Endothelial cell of umbilical vein (primary cell): ENCODE data around the gene IRX3.

ENCODE experiments used
- POLR2A ChIP-seq: IDR thresholded peaks from 2 replicates; pipeline ENCODE4 v1.6.1; 2012; ENCODE audit warnings: low read depth, mild to moderate bottlenecking, control low read depth, low read length
- POLR2AphosphoS5 ChIP-seq: IDR thresholded peaks from 2 replicates; pipeline ENCODE4 v1.6.1; 2012; ENCODE audit warnings: low read depth, mild to moderate bottlenecking, control low read depth, low read length, moderate library complexity; ENCODE audit not compliant: insufficient read depth

- TF ChIP-seq POLR2A (no peak), POLR2AphosphoS5 (no peak)
These were observed 42.3 kb downstream of the IRX3 start for GRCh38 chr16:54244061-54244886.
